ENCODE measurements around the gene FOXN1. TPM values are rescaled to one million over a fixed set of nuclear protein-coding genes. Genes with fewer than 3 reads are reported as not detected.
"Not testable (repeated sequence)": the region's sequence is repeated elsewhere in the genome, so short reads cannot be mapped to it uniquely, and the experiment has no call there.

FOXN1 gene, protein sequence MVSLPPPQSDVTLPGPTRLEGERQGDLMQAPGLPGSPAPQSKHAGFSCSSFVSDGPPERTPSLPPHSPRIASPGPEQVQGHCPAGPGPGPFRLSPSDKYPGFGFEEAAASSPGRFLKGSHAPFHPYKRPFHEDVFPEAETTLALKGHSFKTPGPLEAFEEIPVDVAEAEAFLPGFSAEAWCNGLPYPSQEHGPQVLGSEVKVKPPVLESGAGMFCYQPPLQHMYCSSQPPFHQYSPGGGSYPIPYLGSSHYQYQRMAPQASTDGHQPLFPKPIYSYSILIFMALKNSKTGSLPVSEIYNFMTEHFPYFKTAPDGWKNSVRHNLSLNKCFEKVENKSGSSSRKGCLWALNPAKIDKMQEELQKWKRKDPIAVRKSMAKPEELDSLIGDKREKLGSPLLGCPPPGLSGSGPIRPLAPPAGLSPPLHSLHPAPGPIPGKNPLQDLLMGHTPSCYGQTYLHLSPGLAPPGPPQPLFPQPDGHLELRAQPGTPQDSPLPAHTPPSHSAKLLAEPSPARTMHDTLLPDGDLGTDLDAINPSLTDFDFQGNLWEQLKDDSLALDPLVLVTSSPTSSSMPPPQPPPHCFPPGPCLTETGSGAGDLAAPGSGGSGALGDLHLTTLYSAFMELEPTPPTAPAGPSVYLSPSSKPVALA
- total RNA-seq (not detected), polyA plus RNA-seq (not detected)

DNA sequence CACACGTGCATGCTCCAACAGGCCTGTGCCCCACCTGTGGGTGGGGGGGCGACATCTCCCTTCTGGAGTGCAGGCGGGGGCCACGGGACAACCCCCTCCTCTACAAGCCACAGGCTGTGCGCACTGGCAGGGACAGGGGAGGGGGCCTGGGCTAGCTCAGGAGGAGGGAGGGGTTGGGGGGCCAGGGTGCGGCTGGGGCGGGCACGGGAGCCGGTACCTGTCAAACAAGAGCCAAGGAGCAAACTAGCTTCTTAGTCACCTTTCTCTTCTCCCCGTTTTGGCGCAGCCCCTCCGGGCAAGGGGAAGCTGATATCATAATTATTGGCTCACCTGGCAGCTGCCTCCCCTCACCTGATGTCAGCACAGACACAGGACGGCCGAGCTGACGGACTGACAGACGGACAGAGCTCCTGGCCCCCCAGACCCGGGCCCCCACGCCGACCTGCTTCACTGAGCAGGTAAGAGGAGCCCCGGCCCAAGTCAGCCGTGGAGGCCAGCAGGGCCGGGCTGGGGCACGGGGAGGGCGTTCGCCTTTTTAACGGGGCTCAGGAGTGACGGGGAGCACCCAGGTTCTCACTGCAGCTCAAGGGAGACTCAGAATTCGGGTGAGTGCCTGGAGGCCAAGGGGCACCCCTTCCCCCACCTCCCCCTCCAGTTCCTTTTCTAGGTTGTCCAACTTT lies at the start of gene FOXN1:
TSS of gene FOXN1 (plus strand) at position 363 of the 680 bp plus-strand sequence. CDS start 17,622 bp downstream, outside the sequence.
- no peak for ATAC-seq (ENCODE audit: low read depth in 2 of 2)
- Histone ChIP-seq H3K27ac (ENCODE audit: insufficient read depth, low read length, poor library complexity, severe bottlenecking) (no peak within 1 kb of the TSS), H3K36me3 (ENCODE audit: control insufficient read depth, insufficient read depth, low read length) (no peaks in the 10 kb centered on the region), H3K27me3 (ENCODE audit: control insufficient read depth, insufficient read depth, low read length) (no peaks in the 10 kb centered on the region), H3K4me3 (ENCODE audit: low read depth, low read length) (no peak within 1 kb of the TSS), H3K4me1 (ENCODE audit: control insufficient read depth, insufficient read depth, low read length, poor library complexity, severe bottlenecking) (no peaks in the 10 kb centered on the region), H3K9me3 (ENCODE audit: control insufficient read depth in 2 of 2, low read length in 2 of 2) (no peaks in the 10 kb centered on the region)
- H3K4me3 Mint-ChIP-seq, result no peak within 1 kb of the TSS
- peaks cover 28% of the 10 kb centered on the region for H3K27me3 Mint-ChIP-seq
- H3K9me3 Mint-ChIP-seq, result no peaks in the 10 kb centered on the region
- peak within 1 kb of the TSS in 2 of 3 donors; percentile 63 to 81 for H3K27ac Mint-ChIP-seq
- H3K4me1 Mint-ChIP-seq, result no peaks in the 10 kb centered on the region
- H3K36me3 Mint-ChIP-seq, result no peaks in the 10 kb centered on the region
- no peak for DNase-seq

DNA sequence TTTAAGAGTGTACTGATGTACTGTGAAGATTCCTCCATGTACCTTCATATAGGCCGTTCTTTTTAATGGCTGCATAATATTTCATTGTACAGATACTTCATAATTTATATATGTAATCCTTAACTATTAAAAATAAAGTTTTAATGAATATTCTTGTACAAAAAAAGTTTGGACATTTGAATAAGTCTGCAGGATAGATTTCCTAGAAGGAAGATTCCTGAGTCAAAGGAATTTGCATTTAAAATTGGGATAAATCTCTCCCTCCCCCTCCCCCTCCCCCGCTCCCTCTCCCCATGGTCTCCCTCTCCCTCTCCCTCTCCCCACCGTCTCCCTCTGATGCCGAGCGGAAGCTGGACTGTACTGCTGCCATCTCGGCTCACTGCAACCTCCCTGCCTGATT lies 48.3 kb upstream of the FOXN1 start:
- Mint-ChIP-seq H3K36me3 (no peaks in the 10 kb centered on the region), H3K4me3 (no peak overlapping the region), H3K4me1 (no peaks in the 10 kb centered on the region), H3K27ac (no peak overlapping the region), H3K9me3 (no peaks in the 10 kb centered on the region), H3K27me3 (peaks cover 4% of the 10 kb centered on the region)
- Histone ChIP-seq H3K4me3 (ENCODE audit: low read depth, low read length) (no peak overlapping the region), H3K27ac (ENCODE audit: insufficient read depth, low read length, poor library complexity, severe bottlenecking) (no peak overlapping the region), H3K4me1 (ENCODE audit: control insufficient read depth, insufficient read depth, low read length, poor library complexity, severe bottlenecking) (no peaks in the 10 kb centered on the region), H3K27me3 (ENCODE audit: control insufficient read depth, insufficient read depth, low read length) (no peaks in the 10 kb centered on the region), H3K36me3 (ENCODE audit: control insufficient read depth, insufficient read depth, low read length) (no peaks in the 10 kb centered on the region), H3K9me3 (ENCODE audit: control insufficient read depth in 2 of 2, low read length in 2 of 2) (no peaks in the 10 kb centered on the region)
- DNase-seq, result no peak
- ATAC-seq (ENCODE audit: low read depth in 2 of 2), result no peak

DNA sequence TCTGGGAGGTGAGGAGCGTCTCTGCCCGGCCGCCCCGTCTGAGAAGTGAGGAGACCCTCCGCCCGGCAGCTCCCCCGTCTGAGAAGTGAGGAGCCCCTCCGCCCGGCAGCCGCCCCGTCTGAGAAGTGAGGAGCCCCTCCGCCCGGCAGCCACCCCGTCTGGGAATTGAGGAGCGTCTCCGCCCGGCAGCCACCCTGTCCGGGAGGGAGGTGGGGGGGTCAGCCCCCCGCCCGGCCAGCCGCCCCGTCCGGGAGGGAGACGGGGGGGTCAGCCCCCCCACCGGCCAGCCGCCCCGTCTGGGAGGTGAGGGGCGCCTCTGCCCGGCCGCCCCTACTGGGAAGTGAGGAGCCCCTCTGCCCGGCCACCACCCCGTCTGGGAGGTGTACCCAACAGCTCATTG lies 47.3 kb upstream of the FOXN1 start:
- not testable (repeated sequence) for H3K9me3 ChIP-seq (ENCODE audit: control insufficient read depth in 2 of 2, low read length in 2 of 2); ATAC-seq (ENCODE audit: low read depth in 2 of 2); DNase-seq; H3K27ac Mint-ChIP-seq; H3K27me3 ChIP-seq (ENCODE audit: control insufficient read depth, insufficient read depth, low read length); H3K4me3 Mint-ChIP-seq; H3K36me3 Mint-ChIP-seq; H3K27me3 Mint-ChIP-seq; H3K27ac ChIP-seq (ENCODE audit: insufficient read depth, low read length, poor library complexity, severe bottlenecking); H3K36me3 ChIP-seq (ENCODE audit: control insufficient read depth, insufficient read depth, low read length); H3K9me3 Mint-ChIP-seq; H3K4me3 ChIP-seq (ENCODE audit: low read depth, low read length); H3K4me1 Mint-ChIP-seq; H3K4me1 ChIP-seq (ENCODE audit: control insufficient read depth, insufficient read depth, low read length, poor library complexity, severe bottlenecking)

DNA sequence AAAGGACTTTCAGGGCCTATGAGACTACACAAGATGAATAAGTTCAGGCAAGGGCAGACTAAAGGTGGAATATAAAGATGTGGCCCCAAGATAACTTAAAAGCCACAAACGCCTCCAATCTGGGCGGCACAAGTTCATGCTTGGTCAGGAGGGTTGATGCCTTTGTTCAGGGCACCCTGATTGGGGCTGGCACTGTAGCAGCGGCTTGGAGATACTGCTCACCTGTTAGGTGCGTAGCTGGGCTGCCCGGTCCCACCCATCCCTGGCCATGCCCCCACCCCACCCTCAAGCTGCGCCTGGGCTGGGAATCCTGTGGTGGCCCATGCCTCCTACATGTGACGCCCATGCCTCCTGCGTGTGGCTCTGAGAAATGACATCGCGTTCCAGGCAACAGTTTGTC lies 45.2 kb upstream of the FOXN1 start:
- no peaks in the 10 kb centered on the region for H3K27me3 ChIP-seq (ENCODE audit: control insufficient read depth, insufficient read depth, low read length)
- Mint-ChIP-seq H3K27me3 (peaks cover 11% of the 10 kb centered on the region), H3K9me3 (no peaks in the 10 kb centered on the region), H3K36me3 (no peaks in the 10 kb centered on the region), H3K4me1 (no peaks in the 10 kb centered on the region), H3K27ac (no peak overlapping the region), H3K4me3 (no peak overlapping the region)
- no peak overlapping the region for H3K4me3 ChIP-seq (ENCODE audit: low read depth, low read length)
- no peaks in the 10 kb centered on the region for H3K36me3 ChIP-seq (ENCODE audit: control insufficient read depth, insufficient read depth, low read length)
- ATAC-seq (ENCODE audit: low read depth in 2 of 2) (no peak), DNase-seq (no peak)
- no peak overlapping the region for H3K27ac ChIP-seq (ENCODE audit: insufficient read depth, low read length, poor library complexity, severe bottlenecking)
- H3K9me3 ChIP-seq (ENCODE audit: control insufficient read depth in 2 of 2, low read length in 2 of 2), result no peaks in the 10 kb centered on the region
- no peaks in the 10 kb centered on the region for H3K4me1 ChIP-seq (ENCODE audit: control insufficient read depth, insufficient read depth, low read length, poor library complexity, severe bottlenecking)

DNA sequence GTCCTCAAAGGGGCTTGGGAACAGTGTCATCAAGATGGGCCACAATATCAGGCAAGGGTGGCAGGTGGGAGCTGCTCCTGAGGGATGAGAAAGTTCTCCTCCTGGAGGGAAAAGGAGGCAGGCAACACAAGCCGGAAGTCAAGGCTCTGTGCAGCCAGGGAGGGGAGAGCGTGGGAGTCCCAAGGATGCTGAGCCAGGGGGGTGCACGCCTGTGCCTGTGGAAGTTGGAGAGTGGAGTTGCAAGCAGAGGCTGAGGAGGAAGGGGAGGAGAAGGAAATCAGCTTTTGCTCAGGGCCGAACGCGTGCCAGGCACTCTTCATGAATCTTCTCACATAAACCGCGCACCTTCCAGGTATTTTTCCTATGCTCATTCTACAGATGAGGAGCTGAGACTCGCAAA lies 40.1 kb upstream of the FOXN1 start:
- Histone ChIP-seq H3K9me3 (ENCODE audit: control insufficient read depth in 2 of 2, low read length in 2 of 2) (no peaks in the 10 kb centered on the region), H3K4me1 (ENCODE audit: control insufficient read depth, insufficient read depth, low read length, poor library complexity, severe bottlenecking) (no peaks in the 10 kb centered on the region)
- no peak for ATAC-seq (ENCODE audit: low read depth in 2 of 2)

DNA sequence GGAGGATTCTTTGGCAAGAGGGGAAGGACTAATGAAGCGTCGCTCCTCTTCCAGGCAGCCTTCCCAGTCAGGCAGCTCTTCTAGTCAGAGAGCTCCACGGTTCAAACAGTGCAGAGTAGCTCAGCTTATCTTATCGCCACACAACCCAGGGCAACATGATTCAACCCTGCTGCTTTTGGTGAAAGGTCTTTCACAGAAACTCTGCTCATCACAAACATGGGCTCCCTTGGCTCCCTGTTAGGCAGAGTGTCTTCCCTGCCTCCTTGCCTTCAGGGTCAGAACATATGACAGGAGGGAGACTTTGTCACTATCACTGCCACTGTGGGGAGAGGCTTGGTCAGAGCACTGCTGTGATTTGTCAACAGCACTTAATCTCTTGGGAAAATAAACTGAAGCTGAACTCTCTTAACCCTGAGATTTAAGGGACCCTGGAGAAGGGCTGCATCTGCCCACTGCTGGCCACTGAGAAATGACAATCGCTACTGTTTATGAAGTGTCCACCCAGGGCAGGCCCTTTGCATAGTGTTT lies 39.6 kb upstream of the FOXN1 start:
- Mint-ChIP-seq H3K4me3 (no peak overlapping the region), H3K4me1 (peaks cover 4 to 15% (median 6%) of the 10 kb centered on the region in 4 donors)

More for the DNA sequence above, 40.1 kb upstream of the FOXN1 start:
- H3K9me3 Mint-ChIP-seq, result no peaks in the 10 kb centered on the region
- DNase-seq, result no peak
- Histone ChIP-seq H3K27ac (ENCODE audit: insufficient read depth, low read length, poor library complexity, severe bottlenecking) (no peak overlapping the region), H3K27me3 (ENCODE audit: control insufficient read depth, insufficient read depth, low read length) (no peaks in the 10 kb centered on the region), H3K4me3 (ENCODE audit: low read depth, low read length) (no peak overlapping the region), H3K36me3 (ENCODE audit: control insufficient read depth, insufficient read depth, low read length) (no peaks in the 10 kb centered on the region)
- no peaks in the 10 kb centered on the region for H3K36me3 Mint-ChIP-seq
- no peak overlapping the region for H3K27ac Mint-ChIP-seq
- peaks cover 11% of the 10 kb centered on the region for H3K27me3 Mint-ChIP-seq
- no peak overlapping the region for H3K4me3 Mint-ChIP-seq
- H3K4me1 Mint-ChIP-seq, result peaks cover 4 to 15% (median 6%) of the 10 kb centered on the region in 4 donors

DNA sequence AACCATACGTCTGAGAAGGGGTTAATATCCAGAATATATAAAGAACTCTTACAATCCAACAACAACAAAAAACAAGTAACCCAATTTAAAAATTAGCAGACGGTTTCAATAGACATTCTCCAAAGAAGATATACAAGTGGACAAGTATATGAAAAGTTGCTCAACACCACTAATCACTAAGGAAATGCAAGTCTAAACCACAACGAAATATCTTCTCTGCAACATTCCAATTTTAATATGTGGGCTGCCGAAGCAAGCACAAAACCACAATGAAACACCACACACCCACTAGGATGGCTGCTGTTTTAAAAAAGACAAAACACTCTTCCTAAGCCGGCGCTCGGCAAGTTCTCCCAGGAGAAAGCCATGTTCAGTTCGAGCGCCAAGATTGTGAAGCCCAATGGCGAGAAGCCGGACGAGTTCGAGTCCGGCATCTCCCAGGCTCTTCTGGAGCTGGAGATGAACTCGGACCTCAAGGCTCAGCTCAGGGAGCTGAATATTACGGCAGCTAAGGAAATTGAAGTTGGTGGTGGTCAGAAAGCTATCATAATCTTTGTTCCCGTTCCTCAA lies 38.6 kb upstream of the FOXN1 start:
- ATAC-seq (ENCODE audit: low read depth in 2 of 2), result no peak
- Mint-ChIP-seq H3K36me3 (no peaks in the 10 kb centered on the region), H3K27me3 (peaks cover 11% of the 10 kb centered on the region)

More for the DNA sequence above, 39.6 kb upstream of the FOXN1 start:
- Histone ChIP-seq H3K27me3 (ENCODE audit: control insufficient read depth, insufficient read depth, low read length) (no peaks in the 10 kb centered on the region), H3K36me3 (ENCODE audit: control insufficient read depth, insufficient read depth, low read length) (no peaks in the 10 kb centered on the region), H3K27ac (ENCODE audit: insufficient read depth, low read length, poor library complexity, severe bottlenecking) (no peak overlapping the region), H3K4me1 (ENCODE audit: control insufficient read depth, insufficient read depth, low read length, poor library complexity, severe bottlenecking) (no peaks in the 10 kb centered on the region), H3K4me3 (ENCODE audit: low read depth, low read length) (no peak overlapping the region), H3K9me3 (ENCODE audit: control insufficient read depth in 2 of 2, low read length in 2 of 2) (no peaks in the 10 kb centered on the region)
- ATAC-seq (ENCODE audit: low read depth in 2 of 2), result no peak
- Mint-ChIP-seq H3K27me3 (peaks cover 11% of the 10 kb centered on the region), H3K27ac (no peak overlapping the region), H3K36me3 (no peaks in the 10 kb centered on the region), H3K9me3 (no peaks in the 10 kb centered on the region)
- DNase-seq, result no peak

More for the DNA sequence above, 38.6 kb upstream of the FOXN1 start:
- Mint-ChIP-seq H3K9me3 (no peaks in the 10 kb centered on the region), H3K27ac (no peak overlapping the region), H3K4me3 (no peak overlapping the region), H3K4me1 (peaks cover 4 to 15% (median 6%) of the 10 kb centered on the region in 4 donors)
- Histone ChIP-seq H3K27ac (ENCODE audit: insufficient read depth, low read length, poor library complexity, severe bottlenecking) (no peak overlapping the region), H3K4me3 (ENCODE audit: low read depth, low read length) (no peak overlapping the region), H3K9me3 (ENCODE audit: control insufficient read depth in 2 of 2, low read length in 2 of 2) (no peaks in the 10 kb centered on the region), H3K4me1 (ENCODE audit: control insufficient read depth, insufficient read depth, low read length, poor library complexity, severe bottlenecking) (no peaks in the 10 kb centered on the region), H3K27me3 (ENCODE audit: control insufficient read depth, insufficient read depth, low read length) (no peaks in the 10 kb centered on the region), H3K36me3 (ENCODE audit: control insufficient read depth, insufficient read depth, low read length) (no peaks in the 10 kb centered on the region)
- DNase-seq, result no peak

Data from CD4-positive, CD25-positive, alpha-beta regulatory T cell (primary cell).